Spleen (tissue), 13 donors: ENCODE measurements around the gene AFF1. TPM values are rescaled to one million over a fixed set of nuclear protein-coding genes. Genes with fewer than 3 reads are reported as not detected.

Source experiments
- DNase-seq: peaks from one replicate; pipeline ENCODE4 v3.0.0-alpha.2; 2020
- H3K27ac ChIP-seq, 8 donors: fragments of 200-600 bp; sonication (generic) in 7 of 8; 1 replicate in 4 of 8; 2 replicates in 4 of 8; pipeline versions ENCODE4 v1.5.0 to v1.8.0; 2016 to 2021; ENCODE audit warnings: inconsistent platforms in 4 of 8, mild to moderate bottlenecking in 4 of 8, moderate library complexity in 1 of 8
- H3K27me3 ChIP-seq, 7 donors: fragments of 200-600 bp; sonication (generic) in 6 of 7; replicated peaks in 1 of 7; 1 replicate in 4 of 7; 2 replicates in 3 of 7; pipeline versions ENCODE4 v1.5.0 to v1.8.0; 2016 to 2021; ENCODE audit warnings: inconsistent platforms in 3 of 7, mild to moderate bottlenecking in 1 of 7
- H3K36me3 ChIP-seq, 6 donors: fragments of 200-600 bp; sonication (generic) in 5 of 6; 1 replicate in 4 of 6; 2 replicates in 2 of 6; pipeline versions ENCODE4 v1.5.0 to v1.8.0; 2016 to 2021; ENCODE audit warnings: inconsistent platforms in 2 of 6
- H3K4me1 ChIP-seq, 6 donors: fragments of 200-600 bp; sonication (generic) in 5 of 6; 1 replicate in 3 of 6; 2 replicates in 3 of 6; pipeline versions ENCODE4 v1.5.0 to v1.8.0; 2016 to 2021; ENCODE audit warnings: inconsistent platforms in 3 of 6
- H3K4me3 ChIP-seq, 8 donors: fragments of 200-600 bp; sonication (generic) in 7 of 8; 1 replicate in 4 of 8; 2 replicates in 4 of 8; pipeline versions ENCODE4 v1.5.0 to v1.8.0; 2016 to 2021; ENCODE audit warnings: inconsistent platforms in 4 of 8, mild to moderate bottlenecking in 4 of 8, moderate library complexity in 2 of 8
- H3K9me3 ChIP-seq, 8 donors: fragments of 200-600 bp; sonication (generic) in 7 of 8; 1 replicate in 4 of 8; 2 replicates in 4 of 8; pipeline versions ENCODE4 v1.5.0 to v1.8.0; 2016 to 2021; ENCODE audit warnings: inconsistent platforms in 4 of 8
- CTCF ChIP-seq, 11 experiments: fragments of 200-600 bp in 7 of 11; fragments of 450-650 bp in 4 of 11; sonication (generic) in 4 of 11; IDR thresholded peaks in 8 of 11; conservative IDR thresholded peaks in 3 of 11; 1 replicate in 7 of 11; 2 replicates in 4 of 11; pipeline versions ENCODE4 v1.4.0 to v1.8.0; 2016 to 2021; ENCODE audit warnings: antibody characterized with exemption in 11 of 11, inconsistent platforms in 4 of 11, mild to moderate bottlenecking in 1 of 11
- POLR2A ChIP-seq, 3 donors: fragments of 450-650 bp; IDR thresholded peaks; one replicate each; pipeline ENCODE4 v1.5.1; 2017; ENCODE audit warnings: antibody characterized with exemption in 3 of 3, mild to moderate bottlenecking in 1 of 3
- POLR2AphosphoS5 ChIP-seq, 3 donors: sonication (generic); formaldehyde crosslinking; IDR thresholded peaks; one replicate each; pipeline ENCODE4 v1.5.1; 2017; ENCODE audit warnings: antibody characterized with exemption in 3 of 3
- WGBS, 5 donors: extraction: QIAGEN DNeasy Blood & Tissue Kit in 3 of 5; methylation state at CpG; one replicate each; pipeline versions ENCODE4 v1.1.5 to v1.1.7; 2013 to 2018; 5-methylcytosine and 5-hydroxymethylcytosine counted together
- intact Hi-C: fragments of 100-400 bp; cut with DNase I; formaldehyde crosslinking; loops from one replicate; pipeline ENCODE4 v1.15.0; 2023; ENCODE audit warnings: low total_unique reads
- long read RNA-seq, 2 donors: transcript quantifications; one replicate each; lab custom pipeline, GENCODE V29; 2026
- polyA plus RNA-seq, 3 donors: library from polyadenylated mRNA; stranded (reverse); fragments of 200-250 nt; gene quantifications; one replicate each; pipeline ENCODE4 v1.2.1, GENCODE V29; 2013
- total RNA-seq, 7 donors: library from RNA; depleted of rRNA in 3 of 7; stranded (reverse); fragments of >200 nt in 3 of 7; fragmentation: NEBNext Ultra II Directional in 4 of 7; extraction: Animal tissue kit (Norgen Biotek cat#: 25700) in 4 of 7; gene quantifications; one replicate each; pipeline versions ENCODE4 v1.1.0 to v1.2.1, GENCODE V29; 2016 to 2021
- donor health status: healthy with polysubstance abuse.
- donor health status: DM: no; HTN: no; CAD: no; lungs with moderate emphysema.
- donor health status: DM: no; HTN: no; CAD: no.
- donor health status: Bipolar disorder and iron deficiency.
- donor health status: healthy.
- donor health status: DM: no; HTN: no; CAD: no.
- donor health status: DM: yes; HTN: yes; CAD: no.

The AFF1 gene, protein sequence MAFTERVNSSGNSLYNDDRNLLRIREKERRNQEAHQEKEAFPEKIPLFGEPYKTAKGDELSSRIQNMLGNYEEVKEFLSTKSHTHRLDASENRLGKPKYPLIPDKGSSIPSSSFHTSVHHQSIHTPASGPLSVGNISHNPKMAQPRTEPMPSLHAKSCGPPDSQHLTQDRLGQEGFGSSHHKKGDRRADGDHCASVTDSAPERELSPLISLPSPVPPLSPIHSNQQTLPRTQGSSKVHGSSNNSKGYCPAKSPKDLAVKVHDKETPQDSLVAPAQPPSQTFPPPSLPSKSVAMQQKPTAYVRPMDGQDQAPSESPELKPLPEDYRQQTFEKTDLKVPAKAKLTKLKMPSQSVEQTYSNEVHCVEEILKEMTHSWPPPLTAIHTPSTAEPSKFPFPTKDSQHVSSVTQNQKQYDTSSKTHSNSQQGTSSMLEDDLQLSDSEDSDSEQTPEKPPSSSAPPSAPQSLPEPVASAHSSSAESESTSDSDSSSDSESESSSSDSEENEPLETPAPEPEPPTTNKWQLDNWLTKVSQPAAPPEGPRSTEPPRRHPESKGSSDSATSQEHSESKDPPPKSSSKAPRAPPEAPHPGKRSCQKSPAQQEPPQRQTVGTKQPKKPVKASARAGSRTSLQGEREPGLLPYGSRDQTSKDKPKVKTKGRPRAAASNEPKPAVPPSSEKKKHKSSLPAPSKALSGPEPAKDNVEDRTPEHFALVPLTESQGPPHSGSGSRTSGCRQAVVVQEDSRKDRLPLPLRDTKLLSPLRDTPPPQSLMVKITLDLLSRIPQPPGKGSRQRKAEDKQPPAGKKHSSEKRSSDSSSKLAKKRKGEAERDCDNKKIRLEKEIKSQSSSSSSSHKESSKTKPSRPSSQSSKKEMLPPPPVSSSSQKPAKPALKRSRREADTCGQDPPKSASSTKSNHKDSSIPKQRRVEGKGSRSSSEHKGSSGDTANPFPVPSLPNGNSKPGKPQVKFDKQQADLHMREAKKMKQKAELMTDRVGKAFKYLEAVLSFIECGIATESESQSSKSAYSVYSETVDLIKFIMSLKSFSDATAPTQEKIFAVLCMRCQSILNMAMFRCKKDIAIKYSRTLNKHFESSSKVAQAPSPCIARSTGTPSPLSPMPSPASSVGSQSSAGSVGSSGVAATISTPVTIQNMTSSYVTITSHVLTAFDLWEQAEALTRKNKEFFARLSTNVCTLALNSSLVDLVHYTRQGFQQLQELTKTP
- total RNA-seq (100 to 1,000 TPM in 3 of 7 donors, 10 to 100 TPM in 4; 75.4 to 119 (median 99.6) TPM), polyA plus RNA-seq (1 to 10 TPM; 4.4 to 8.2 (median 5.4) TPM)
- long read RNA-seq, donor 1: 0 reads
- long read RNA-seq, donor 2, partial matches to known transcripts: 17 of 17 reads
- long read RNA-seq, donor 2, other reads (novel, unspliced or antisense): 0 of 17 reads

- 0 to 1% (median 0%) methylated on average over 17 to 97 of the region's 97 CpGs for WGBS, 5 donors
- peak; percentile 97 for DNase-seq
- TF ChIP-seq POLR2AphosphoS5 (IDR thresholded peaks at IDR 0.05) (peak; percentile 93 to 96 (median 94)), CTCF (IDR thresholded peaks at IDR 0.05 in 8 of 11, conservative IDR thresholded peaks at IDR 0.05 in 3 of 11) (peak; percentile 42 to 81 (median 77)), POLR2A (IDR thresholded peaks at IDR 0.05) (peak; percentile 32 to 91 (median 91))
- Histone ChIP-seq H3K27me3 (no peaks in the 10 kb centered on the region), H3K27ac (peak within 1 kb of the TSS; percentile 93 to 99 (median 96)), H3K36me3 (peaks cover 0 to 3% (median 0%) of the 10 kb centered on the region in 6 donors), H3K4me3 (peak within 1 kb of the TSS; percentile 78 to 97 (median 88)), H3K4me1 (peaks cover 36 to 61% (median 53%) of the 10 kb centered on the region in 6 donors), H3K9me3 (no peaks in the 10 kb centered on the region)
- intact Hi-C loops: loop anchor here (5.0 kb wide), 1 partner anchor 72 kb away; no protein-coding TSS in a partner anchor
These were observed at the start of gene AFF1 for GRCh38 chr4:86934771-86935565. TSS of gene AFF1 (plus strand) at chr4:86935011. CDS start at chr4:86948534, 13,523 bp downstream.

DNA sequence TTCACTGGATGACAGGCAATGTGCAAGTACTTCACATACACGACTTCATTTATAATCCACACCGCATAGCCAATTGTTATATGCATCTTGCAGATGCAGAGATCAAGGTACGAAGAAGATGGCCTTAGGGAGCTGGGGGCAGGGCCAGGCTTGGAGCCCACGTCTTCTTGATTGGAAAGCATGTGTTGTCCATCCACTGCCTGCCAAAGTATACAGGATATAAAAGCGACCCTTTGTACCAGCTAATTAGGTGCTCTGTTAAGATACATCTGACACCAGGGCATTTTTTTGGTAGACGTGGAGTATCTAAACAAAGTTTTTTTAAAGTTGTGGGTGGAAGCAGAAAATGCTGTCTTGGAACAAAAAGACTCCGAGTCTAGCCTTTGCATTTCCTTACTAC is 44.0 kb upstream of the AFF1 start:
- intact Hi-C loops: no loop called here
- TF ChIP-seq CTCF (IDR thresholded peaks at IDR 0.05 in 8 of 11, conservative IDR thresholded peaks at IDR 0.05 in 3 of 11) (no peak), POLR2AphosphoS5 (IDR thresholded peaks at IDR 0.05) (no peak), POLR2A (IDR thresholded peaks at IDR 0.05) (no peak)
- no peaks in the 10 kb centered on the region for H3K9me3 ChIP-seq
- peaks cover 0 to 27% (median 5%) of the 10 kb centered on the region in 7 donors for H3K27me3 ChIP-seq
- no peak overlapping the region for H3K27ac ChIP-seq
- WGBS, 5 donors: 83 to 90% (median 86%) methylated on average over 7 of the region's 7 CpGs
- peaks cover 0 to 18% (median 11%) of the 10 kb centered on the region in 6 donors for H3K4me1 ChIP-seq
- no peak for DNase-seq
- H3K36me3 ChIP-seq: no peaks in the 10 kb centered on the region
- no peak overlapping the region for H3K4me3 ChIP-seq

DNA sequence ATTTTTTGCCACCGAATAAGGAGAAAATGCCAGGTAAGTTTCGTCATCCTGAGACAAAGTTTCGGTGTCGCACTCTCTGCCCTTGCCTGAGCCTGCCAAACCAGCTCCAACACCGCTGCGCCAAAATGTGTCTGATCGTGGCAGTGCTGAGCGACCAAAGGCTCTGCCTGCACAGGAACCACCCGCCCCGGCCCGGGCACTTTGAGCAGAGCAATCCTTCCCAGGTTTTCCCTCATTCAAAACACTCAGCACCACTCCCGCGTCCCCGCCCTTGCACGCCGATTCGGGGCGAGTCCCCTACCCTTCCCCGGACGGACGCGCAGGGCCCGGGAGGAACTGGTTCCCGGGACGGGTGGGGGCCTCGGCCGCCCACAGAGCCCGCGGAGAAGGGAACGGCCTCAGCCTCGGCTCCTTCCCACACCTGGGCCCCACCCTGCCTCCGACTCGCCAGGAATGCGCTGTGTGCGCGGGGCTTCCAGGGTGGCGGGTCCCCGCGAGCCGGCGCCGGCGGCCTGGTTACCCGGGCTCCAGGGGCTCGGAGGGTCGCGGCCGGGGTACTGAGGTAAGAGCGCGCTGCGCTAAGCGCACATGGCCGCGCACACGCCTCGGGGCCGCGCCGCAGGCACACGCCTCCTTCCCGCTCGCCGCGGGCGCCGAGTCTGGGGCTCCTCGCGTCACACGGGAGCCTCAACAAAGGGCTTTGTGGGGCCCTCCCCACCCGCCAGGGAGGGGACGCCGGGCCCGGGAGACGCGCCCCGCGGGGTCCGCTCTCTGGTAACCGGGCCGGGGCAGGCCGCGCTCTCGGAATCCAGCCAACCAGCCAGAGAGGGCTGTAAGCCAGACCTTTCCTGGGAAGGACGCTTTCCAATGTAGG is 42.8 kb upstream of the AFF1 start, which contains the start of gene C4orf36:
C4orf36 (minus strand) TSS at position 661 of the 874 bp plus-strand sequence. CDS start 902 bp downstream, outside the sequence.
- peak within 1 kb of the TSS; percentile 51 to 80 (median 66) for H3K4me3 ChIP-seq
- TF ChIP-seq POLR2A (IDR thresholded peaks at IDR 0.05) (no peak), POLR2AphosphoS5 (IDR thresholded peaks at IDR 0.05) (peak in 2 of 3 donors; percentile 48 to 62)
- H3K27ac ChIP-seq: peak within 1 kb of the TSS in 5 of 8 donors; percentile 16 to 74 (median 24)
- no peaks in the 10 kb centered on the region for H3K36me3 ChIP-seq
- no peaks in the 10 kb centered on the region for H3K9me3 ChIP-seq
- peaks cover 0 to 27% (median 5%) of the 10 kb centered on the region in 7 donors for H3K27me3 ChIP-seq
- peaks cover 0 to 18% (median 11%) of the 10 kb centered on the region in 6 donors for H3K4me1 ChIP-seq
- peak; percentile 82 for DNase-seq
- WGBS, 5 donors: 1 to 2% (median 2%) methylated on average over 23 to 84 of the region's 84 CpGs
- intact Hi-C loops: no loop called here
